ENCODE results near the gene CACYBP. TPM values are rescaled to one million over a fixed set of nuclear protein-coding genes. Genes with fewer than 3 reads are reported as not detected.

The CACYBP gene
- total RNA-seq, 2 experiments from 2014 or later, result 343 to 473 TPM

- TF ChIP-seq CTCF (conservative IDR thresholded peaks at IDR 0.05; ENCODE audit: low read length), result no peak
- TF ChIP-seq EZH2phosphoT487 (IDR thresholded peaks at IDR 0.05; ENCODE audit: borderline replicate concordance, low read depth, low read length), result no peak
- H3K27ac ChIP-seq (ENCODE audit: low read depth, low read length, poor library complexity, severe bottlenecking), result peak overlapping the region; percentile 93
- peaks cover 55% of the 10 kb centered on the region for H3K4me1 ChIP-seq (ENCODE audit: insufficient read depth, low read length, poor library complexity, severe bottlenecking)
- intact Hi-C loops (cut with micrococcal nuclease; ENCODE audit: unreplicated experiment), result no loop called here
- no peaks in the 10 kb centered on the region for H3K9me3 ChIP-seq (ENCODE audit: low read length)
- no peaks in the 10 kb centered on the region for H4K20me1 ChIP-seq (ENCODE audit: insufficient read depth, low read length)
- H2AFZ ChIP-seq (ENCODE audit: low read length), result no peak overlapping the region
- no peak overlapping the region for H3K4me2 ChIP-seq (ENCODE audit: low read length)
- DNase-seq (ENCODE audit: low spot score), result no peak
- H3K79me2 ChIP-seq (ENCODE audit: insufficient read depth, low read depth, low read length), result peaks cover 29% of the 10 kb centered on the region; the same call in 1 of the 2 replicates
- H3K4me3 ChIP-seq (ENCODE audit: low read depth, low read length, poor library complexity, severe bottlenecking), result no peak overlapping the region
- ChIA-PET POLR2A (interaction anchor here (0.5 to 1.1 kb wide), 5 partner anchors 9 to 117 kb away, joined by 3 to 9 read pairs (median 4); no protein-coding TSS in a partner anchor), CTCF (ENCODE audit: unreplicated experiment) (no interaction called here)
- no peaks in the 10 kb centered on the region for H3K9me2 ChIP-seq (ENCODE audit: insufficient read depth, low read length)
- no TSS peak for BruUV-seq (replicated peaks)
- peaks cover 54% of the 10 kb centered on the region for H3K36me3 ChIP-seq (ENCODE audit: insufficient read depth, low read length)
These were observed 29.8 kb upstream of the CACYBP start for GRCh38 chr1:174969977-174970376.

GRCh38 chr1:174971466-174971865 lies 28.3 kb upstream of the CACYBP start:
- intact Hi-C loops (cut with micrococcal nuclease; ENCODE audit: unreplicated experiment), result no loop called here
- POLR2A ChIA-PET, result no interaction called here
- Histone ChIP-seq H3K4me2 (ENCODE audit: low read length) (no peak overlapping the region), H2AFZ (ENCODE audit: low read length) (no peak overlapping the region), H3K4me3 (ENCODE audit: low read depth, low read length, poor library complexity, severe bottlenecking) (no peak overlapping the region), H3K79me2 (ENCODE audit: insufficient read depth, low read depth, low read length) (peaks cover 21% of the 10 kb centered on the region; the same call in 1 of the 2 replicates), H3K9me2 (ENCODE audit: insufficient read depth, low read length) (no peaks in the 10 kb centered on the region), H3K4me1 (ENCODE audit: insufficient read depth, low read length, poor library complexity, severe bottlenecking) (peaks cover 40% of the 10 kb centered on the region), H4K20me1 (ENCODE audit: insufficient read depth, low read length) (no peaks in the 10 kb centered on the region), H3K9me3 (ENCODE audit: low read length) (no peaks in the 10 kb centered on the region), H3K27ac (ENCODE audit: low read depth, low read length, poor library complexity, severe bottlenecking) (peak overlapping the region; percentile 26), H3K36me3 (ENCODE audit: insufficient read depth, low read length) (peaks cover 69% of the 10 kb centered on the region)
- TF ChIP-seq CTCF (conservative IDR thresholded peaks at IDR 0.05; ENCODE audit: low read length), result no peak
- no peak for TF ChIP-seq EZH2phosphoT487 (IDR thresholded peaks at IDR 0.05; ENCODE audit: borderline replicate concordance, low read depth, low read length)
- BruUV-seq (replicated peaks), result no TSS peak
- CTCF ChIA-PET (ENCODE audit: unreplicated experiment), result no interaction called here
- no peak for DNase-seq (ENCODE audit: low spot score)

- intact Hi-C loops (cut with micrococcal nuclease; ENCODE audit: unreplicated experiment), result no loop called here
These were observed 27.8 kb upstream of the CACYBP start for GRCh38 chr1:174971902-174972301.

More at GRCh38 chr1:174971902-174972301, 27.8 kb upstream of the CACYBP start:
- Histone ChIP-seq H3K27ac (ENCODE audit: low read depth, low read length, poor library complexity, severe bottlenecking) (peak overlapping the region; percentile 26), H3K4me3 (ENCODE audit: low read depth, low read length, poor library complexity, severe bottlenecking) (no peak overlapping the region), H4K20me1 (ENCODE audit: insufficient read depth, low read length) (no peaks in the 10 kb centered on the region), H3K4me1 (ENCODE audit: insufficient read depth, low read length, poor library complexity, severe bottlenecking) (peaks cover 36% of the 10 kb centered on the region), H3K9me3 (ENCODE audit: low read length) (no peaks in the 10 kb centered on the region), H3K36me3 (ENCODE audit: insufficient read depth, low read length) (peaks cover 73% of the 10 kb centered on the region), H3K79me2 (ENCODE audit: insufficient read depth, low read depth, low read length) (peaks cover 16% of the 10 kb centered on the region; the same call in 1 of the 2 replicates), H3K4me2 (ENCODE audit: low read length) (no peak overlapping the region), H2AFZ (ENCODE audit: low read length) (no peak overlapping the region), H3K9me2 (ENCODE audit: insufficient read depth, low read length) (no peaks in the 10 kb centered on the region)
- no peak for DNase-seq (ENCODE audit: low spot score)
- no TSS peak for BruUV-seq (replicated peaks)
- ChIA-PET CTCF (ENCODE audit: unreplicated experiment) (no interaction called here), POLR2A (interaction anchor here (1.5 kb wide), 1 partner anchor 8 kb away, joined by 6 read pairs; no protein-coding TSS in a partner anchor)
- no peak for TF ChIP-seq CTCF (conservative IDR thresholded peaks at IDR 0.05; ENCODE audit: low read length)
- no peak for TF ChIP-seq EZH2phosphoT487 (IDR thresholded peaks at IDR 0.05; ENCODE audit: borderline replicate concordance, low read depth, low read length)

Measured in OCI-LY7 (cell line).